Measurements from ENCODE around the gene VPS45.
"Not testable (repeated sequence)": the region's sequence is repeated elsewhere in the genome, so short reads cannot be mapped to it uniquely, and the experiment has no call there.

The VPS45 gene

DNA sequence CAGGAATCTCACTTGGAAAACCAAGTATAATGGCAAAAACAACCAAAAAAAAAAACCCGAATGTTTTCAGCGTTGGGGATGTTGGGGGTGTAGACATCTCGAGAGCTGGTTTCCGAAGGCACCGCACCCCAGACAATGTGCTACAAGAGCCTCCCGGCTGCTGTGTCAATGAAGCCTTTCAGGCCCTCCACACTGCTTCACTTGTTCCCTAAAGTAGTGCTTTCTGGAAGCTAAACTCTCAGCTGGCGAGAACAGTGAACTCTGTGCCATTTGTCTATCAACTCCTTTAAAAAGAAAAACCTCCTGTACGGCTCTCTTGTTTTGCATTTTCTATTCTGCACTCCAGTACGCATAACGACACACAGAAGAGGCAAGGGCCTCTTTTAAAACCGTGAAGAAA is 114.7 kb downstream of the VPS45 start:
- no peak overlapping the region for H3K27ac ChIP-seq
- TF ChIP-seq, protein P1, sequence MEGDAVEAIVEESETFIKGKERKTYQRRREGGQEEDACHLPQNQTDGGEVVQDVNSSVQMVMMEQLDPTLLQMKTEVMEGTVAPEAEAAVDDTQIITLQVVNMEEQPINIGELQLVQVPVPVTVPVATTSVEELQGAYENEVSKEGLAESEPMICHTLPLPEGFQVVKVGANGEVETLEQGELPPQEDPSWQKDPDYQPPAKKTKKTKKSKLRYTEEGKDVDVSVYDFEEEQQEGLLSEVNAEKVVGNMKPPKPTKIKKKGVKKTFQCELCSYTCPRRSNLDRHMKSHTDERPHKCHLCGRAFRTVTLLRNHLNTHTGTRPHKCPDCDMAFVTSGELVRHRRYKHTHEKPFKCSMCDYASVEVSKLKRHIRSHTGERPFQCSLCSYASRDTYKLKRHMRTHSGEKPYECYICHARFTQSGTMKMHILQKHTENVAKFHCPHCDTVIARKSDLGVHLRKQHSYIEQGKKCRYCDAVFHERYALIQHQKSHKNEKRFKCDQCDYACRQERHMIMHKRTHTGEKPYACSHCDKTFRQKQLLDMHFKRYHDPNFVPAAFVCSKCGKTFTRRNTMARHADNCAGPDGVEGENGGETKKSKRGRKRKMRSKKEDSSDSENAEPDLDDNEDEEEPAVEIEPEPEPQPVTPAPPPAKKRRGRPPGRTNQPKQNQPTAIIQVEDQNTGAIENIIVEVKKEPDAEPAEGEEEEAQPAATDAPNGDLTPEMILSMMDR (conservative IDR thresholded peaks at IDR 0.05): no peak

DNA sequence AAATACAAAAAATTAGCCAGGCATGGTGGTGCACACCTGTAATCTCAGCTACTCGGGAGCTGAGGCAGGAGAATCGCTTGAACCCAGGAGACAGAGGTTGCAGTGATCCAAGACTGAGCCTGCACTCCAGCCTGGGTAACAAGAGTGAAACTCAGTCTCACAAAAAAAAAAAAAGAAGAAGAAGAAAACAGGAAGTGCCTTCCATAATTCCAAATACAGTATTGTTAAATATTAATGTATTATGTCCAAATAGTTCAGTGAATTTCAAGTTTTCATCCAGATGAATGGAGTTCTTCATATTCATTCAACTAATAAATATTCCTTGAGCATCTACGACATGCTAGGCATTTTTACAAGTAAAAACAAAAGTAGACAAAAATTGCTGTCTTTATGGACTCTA is 115.5 kb downstream of the VPS45 start:
- no peak overlapping the region for H3K27ac ChIP-seq
- TF ChIP-seq, protein P1 (conservative IDR thresholded peaks at IDR 0.05): no peak

DNA sequence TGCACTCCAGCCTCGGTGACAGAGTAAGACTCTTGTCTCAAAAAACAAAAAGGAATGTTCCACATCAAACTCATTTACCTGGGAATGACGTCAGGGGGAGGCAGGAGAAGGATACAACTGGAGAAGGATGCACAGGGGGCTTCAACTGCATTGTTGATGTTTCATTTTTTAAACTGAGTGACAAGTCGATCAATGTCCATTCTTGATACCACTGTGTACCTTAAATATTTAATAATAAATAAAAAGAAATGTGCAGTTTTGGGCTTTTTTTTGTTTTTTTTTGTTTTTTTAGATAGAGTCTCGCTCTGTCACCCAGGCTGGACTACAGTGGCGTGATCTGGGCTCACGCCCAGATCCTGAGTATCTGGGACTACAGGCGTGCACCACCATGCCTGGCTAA is 117.9 kb downstream of the VPS45 start:
- TF ChIP-seq, protein P1 (conservative IDR thresholded peaks at IDR 0.05): no peak
- no peak overlapping the region for H3K27ac ChIP-seq

DNA sequence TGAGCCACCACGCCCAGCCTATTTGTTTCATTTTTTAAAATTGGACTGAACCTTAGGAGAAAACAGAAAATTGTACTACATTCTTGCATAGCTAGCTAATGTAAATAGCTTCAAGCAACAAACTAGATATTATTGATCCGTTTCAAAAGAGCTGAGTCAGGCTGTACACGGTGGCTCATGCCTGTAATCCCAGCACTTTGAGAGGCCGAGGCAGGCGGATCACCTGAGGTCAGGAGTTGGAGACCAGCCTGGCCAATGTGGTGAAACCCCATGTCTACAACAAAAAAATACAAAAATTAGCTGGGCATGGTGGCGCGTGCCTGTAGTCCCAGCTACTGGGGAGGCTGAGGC is 118.8 kb downstream of the VPS45 start:
- H3K27ac ChIP-seq: not testable (repeated sequence)

DNA sequence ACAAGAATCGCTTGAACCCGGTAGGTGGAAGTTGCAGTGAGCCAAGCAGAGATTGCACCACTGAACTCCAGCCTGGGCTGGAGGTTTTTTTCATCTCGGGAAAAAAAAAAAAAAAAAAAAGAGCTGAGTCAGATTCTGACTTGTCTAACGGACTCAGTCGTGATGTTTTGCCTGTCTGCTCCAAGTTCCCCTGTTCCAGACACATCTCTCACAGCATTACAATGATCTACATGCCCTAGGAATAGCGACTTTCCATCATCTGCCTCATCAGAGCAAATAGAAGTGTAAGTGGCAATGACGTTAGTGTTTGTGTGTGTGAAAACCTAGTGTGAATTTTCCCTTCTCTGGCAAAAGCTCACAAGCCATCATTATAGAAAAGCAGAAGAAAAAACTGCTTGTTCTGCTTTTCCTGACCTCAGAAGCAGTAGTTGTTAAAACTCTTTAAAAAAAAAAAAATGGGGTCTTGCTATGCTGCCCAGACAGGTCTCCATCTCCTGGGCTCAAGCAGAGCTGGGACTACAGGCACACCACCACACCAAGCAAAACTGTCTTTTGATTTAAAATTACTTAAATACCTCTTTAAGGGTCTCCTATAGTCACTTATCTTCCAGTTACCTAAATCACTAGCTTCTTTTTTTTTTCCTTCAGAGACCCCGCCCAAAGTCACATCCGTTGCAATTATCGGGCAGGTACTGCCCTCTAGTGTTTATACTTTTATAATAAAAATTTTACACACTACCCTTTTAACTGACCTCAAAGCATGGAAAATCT is 119.4 kb downstream of the VPS45 start:
- TF ChIP-seq, protein P1 (conservative IDR thresholded peaks at IDR 0.05): peak; percentile 71
- H3K27ac ChIP-seq: no peak overlapping the region

DNA sequence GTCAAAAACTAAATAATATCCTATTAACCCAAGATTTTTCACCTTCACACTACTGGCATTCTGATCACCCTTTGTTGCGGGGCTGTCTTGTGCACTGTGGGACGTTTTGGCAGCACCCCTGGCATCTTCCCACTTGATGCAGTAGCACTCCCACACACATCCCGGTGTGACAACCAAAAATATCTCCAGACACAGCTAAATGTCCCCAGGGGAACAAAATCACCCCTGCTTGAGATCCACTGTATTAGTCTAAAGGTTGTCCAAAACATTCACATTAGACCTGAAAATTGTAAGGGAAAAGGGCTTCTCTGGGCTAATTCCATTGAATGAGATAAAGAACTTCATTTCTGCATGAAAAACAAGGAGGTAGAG is 120.0 kb downstream of the VPS45 start:
- TF ChIP-seq, protein P1 (conservative IDR thresholded peaks at IDR 0.05): peak; percentile 48
- no peak overlapping the region for H3K27ac ChIP-seq

DNA sequence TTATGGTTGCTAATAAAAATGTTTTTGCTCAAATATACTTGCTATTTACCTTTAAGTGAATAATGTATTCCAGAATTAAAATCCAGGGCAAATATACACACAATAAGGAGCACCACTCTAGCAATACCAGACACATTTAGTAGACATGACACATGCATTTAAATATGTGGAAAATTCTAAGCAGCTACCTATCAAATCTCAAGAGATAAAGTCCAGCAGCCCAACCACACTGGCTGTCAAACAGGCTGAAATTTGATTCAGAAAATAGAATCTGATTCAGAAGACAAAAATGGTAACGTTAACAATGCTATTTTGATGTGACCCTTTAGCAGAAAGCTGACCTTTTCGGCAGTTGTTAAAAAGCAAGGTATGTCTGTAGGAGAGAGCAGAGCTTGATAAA is 124.4 kb downstream of the VPS45 start:
- H3K27ac ChIP-seq: peak overlapping the region; percentile 20; the same call in 1 of the 2 replicates
- TF ChIP-seq, protein P1 (conservative IDR thresholded peaks at IDR 0.05): no peak

DNA sequence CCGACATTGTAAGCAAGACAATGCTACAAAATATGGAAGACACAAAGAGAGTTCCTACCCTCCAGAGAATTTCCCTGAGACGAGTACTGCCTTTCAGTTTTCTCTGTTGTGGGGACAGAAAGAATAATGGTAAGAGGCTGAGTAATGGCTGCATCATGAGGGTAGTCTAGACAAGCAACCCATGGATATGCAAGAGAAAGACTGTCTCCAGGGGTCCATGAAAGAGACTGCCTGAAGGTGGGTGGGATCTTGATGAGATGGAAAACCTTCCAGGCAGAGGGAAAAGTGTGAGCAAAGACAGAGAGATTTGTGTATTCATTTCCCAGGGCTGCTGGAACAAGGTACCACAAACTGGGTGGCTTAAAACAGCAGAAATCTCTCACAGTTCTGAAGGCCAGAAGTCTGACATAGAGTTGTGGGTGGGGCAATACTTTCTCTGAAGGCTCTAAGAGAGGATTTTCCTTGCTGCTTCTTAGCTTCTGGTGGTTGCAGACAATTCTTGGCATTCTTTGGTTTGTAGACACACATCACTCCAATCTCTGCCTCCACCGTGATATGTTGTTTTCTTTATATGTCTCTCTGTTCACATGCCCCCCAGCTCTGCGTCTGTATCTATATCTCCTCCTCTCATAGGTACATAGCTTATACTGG is 126.9 kb downstream of the VPS45 start:
- TF ChIP-seq, protein P1 (conservative IDR thresholded peaks at IDR 0.05): no peak
- no peak overlapping the region for H3K27ac ChIP-seq

Data from VCaP (cell line).